ELR (cell line): ENCODE results near the gene SRGAP3.

Source experiments
- DNase-seq: peaks from one replicate; pipeline ENCODE4 v3.0.0-alpha.2; 2015; ENCODE audit warnings: low read depth

The SRGAP3 gene

GRCh38 chr3:8984081-8984480, 265.4 kb downstream of the SRGAP3 start:
- no peak for DNase-seq

GRCh38 chr3:8983591-8983990, 265.9 kb downstream of the SRGAP3 start:
- DNase-seq = no peak

DNA sequence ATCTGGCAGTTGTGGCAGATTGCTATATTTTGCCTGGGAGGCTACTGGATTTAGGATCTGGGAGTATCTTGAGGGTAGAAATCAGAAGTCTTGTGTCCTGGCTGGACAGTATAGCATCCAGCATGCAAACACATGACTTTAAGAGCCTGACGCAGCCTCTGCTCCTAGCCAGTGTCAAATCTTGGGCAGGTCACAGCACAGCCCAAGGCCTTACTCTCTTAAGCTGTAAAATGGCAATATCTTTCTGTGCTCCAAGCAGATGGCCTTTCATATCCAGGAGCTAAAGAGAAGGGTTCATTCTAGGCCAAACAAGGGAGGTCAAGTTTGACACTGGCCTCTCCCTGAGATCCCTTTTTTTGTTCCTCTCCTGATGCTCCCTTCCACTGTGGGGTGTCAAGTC, 266.4 kb downstream of the SRGAP3 start:
- DNase-seq = no peak

DNA sequence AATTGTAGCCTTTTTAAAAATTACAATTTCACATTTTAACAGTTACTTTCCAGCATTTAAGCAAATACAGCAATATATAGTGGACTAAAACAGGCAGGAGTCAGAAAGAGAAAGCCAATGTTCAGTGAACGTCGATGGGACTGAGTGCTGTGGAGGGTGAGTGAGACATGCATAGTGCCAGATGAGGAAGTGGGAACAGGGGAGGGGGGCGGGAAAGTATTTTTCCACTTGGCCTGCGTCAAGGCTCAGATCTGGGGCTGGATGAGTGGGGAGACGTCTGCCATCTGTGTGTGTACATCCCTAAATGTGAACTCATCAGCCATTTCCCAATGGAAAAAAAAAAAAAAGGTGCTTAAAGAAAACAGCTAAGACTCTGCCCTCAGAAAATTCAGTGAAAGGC, 266.9 kb downstream of the SRGAP3 start:
- DNase-seq = no peak

DNA sequence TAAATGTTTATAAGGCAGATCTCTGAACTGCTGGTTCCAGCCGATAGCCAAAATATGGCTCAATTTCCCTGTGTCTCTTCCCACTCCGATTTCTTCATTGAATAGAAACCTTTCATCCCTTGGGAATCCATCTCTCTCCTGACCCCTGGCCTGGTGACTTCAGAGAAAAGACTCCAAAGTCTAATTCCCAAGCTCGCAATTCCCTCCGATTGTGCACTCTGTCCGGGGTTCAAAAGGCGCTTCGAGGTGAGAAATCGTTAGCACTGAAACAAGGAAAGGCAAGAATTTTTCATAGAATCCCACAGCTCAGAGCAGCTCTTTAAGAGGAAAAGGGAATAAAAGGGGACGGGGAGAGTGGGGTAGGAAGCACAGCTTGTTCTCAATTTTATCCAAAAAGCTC, 267.7 kb downstream of the SRGAP3 start:
- DNase-seq = no peak

DNA sequence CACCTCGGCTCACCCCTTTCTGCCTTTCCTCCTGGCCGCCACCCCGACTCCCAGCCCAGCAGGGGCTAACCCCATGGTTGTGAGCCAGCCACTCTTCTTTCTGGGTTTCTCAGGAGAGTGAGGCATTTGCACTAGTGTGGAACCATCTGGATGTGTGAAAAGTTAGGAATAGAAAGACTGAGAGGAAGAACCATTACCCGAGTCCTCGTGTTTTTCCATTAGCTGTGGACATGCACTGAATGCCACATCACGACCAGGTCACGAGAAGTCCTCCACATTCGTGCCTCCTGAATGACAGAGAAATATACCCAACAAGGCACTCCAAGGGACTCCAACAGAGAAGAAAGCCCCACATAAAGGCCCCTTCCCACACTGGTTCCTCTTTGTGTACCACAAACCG, 268.1 kb downstream of the SRGAP3 start:
- DNase-seq = no peak

GRCh38 chr3:8980756-8981257, 268.6 kb downstream of the SRGAP3 start:
- DNase-seq = no peak

DNA sequence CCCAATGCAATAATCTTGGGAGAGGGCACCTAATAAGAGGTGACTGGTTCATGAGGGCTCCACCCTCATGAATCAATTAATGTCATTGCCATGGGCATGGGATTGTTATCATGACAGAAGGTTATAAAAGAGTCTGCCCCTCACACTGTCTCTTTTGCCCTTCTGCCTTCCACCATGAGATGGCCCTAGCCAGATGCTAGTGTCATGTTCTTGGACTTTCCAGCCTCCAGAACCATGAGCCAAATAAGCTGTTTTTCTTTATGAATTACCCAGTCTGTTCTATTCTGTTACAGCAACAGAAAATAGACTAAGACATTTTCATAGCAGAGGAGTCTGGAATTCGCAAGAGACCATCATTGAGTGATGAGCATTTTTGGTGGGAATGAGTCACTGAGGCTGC, 270.2 kb downstream of the SRGAP3 start:
- DNase-seq = no peak

DNA sequence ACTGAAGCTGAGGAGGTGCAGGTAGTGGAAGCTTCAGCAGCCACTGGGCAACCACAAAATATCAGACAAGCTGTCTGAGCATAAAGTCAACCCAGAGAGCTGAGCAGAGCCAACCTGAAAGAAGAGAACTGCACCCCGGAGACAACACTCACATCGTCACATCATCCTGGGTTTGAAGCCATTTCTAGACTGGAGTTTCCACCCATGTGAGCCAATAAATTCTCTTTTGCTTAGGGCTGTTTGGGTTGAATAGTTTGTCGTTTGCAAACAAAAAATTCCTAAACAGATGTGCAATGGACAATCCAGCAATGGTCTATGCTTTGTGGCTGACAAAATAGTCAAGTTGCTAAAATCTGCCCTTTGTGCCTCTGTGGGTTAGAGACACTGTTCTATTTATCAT, 270.9 kb downstream of the SRGAP3 start:
- no peak for DNase-seq

GRCh38 chr3:8976540-8977182, 272.8 kb downstream of the SRGAP3 start:
- no peak for DNase-seq

DNA sequence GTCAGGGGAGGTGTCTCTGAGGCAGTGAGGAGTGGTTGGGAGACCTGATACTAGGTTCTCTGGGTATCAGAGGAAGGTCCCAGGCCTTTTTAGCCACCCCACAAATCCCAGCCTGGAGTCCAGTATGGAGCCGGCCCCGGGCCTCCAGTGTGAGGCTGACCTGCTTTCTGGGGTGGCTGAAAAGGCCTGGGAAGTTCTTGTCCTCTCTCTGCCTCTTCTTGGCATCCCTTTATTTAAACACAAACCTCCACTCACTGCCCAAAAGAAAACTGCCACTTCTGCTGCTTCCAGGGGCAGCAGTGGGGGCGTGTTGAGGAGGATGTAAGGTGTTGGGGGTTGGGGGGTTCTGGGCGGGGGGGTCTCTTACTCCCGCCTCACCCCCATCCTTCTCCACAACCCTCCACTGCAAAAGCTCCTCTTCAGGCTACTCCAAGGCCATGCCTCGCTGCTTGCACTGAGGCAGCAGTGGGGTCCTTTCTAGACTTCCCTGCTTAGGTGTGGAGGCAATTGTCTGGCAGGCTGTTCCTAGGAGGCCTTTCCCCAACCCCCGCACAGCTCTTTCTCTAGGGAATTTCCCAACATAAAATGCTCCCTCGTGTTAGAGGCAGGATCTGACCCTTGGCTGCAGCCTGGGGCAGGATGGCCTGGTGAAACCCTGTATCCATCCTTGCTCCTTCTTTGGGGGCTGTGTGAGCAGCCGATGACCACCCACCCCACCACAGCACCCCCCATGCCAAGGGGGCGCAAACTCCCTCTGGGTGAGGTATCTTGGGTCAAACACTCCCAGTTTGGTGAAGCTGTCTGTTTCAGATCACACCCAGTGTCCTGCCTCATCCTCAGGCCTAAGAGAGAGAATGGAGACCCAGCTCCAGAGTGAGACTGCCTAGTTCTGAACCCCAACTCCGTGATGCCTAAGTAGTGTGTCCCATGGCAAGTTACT, 274.1 kb downstream of the SRGAP3 start:
- no peak for DNase-seq

- DNase-seq = no peak
These were observed 275.0 kb downstream of the SRGAP3 start for GRCh38 chr3:8974458-8974857.

DNA sequence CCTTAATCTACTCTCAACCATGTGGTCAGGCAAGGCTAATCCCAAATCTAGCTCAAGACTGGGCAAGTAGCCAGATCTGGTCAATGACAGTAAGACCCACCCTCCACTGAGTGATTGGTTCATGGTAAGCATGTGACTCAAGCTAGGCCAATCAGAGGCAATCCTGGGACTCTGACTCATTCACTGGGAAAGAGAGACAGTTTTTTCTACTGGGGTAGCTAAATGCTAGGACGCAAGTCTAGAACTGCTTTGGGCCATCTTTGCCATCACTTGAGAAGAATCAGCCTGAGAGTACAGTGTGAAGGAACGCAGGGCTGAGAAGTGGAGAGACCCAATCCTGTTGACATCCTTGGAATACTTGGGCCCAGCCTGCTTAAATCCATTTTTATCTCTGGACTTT, 276.8 kb downstream of the SRGAP3 start:
- DNase-seq = peak; percentile 52

GRCh38 chr3:8970971-8971589, 278.4 kb downstream of the SRGAP3 start:
- DNase-seq = peak; percentile 62

DNA sequence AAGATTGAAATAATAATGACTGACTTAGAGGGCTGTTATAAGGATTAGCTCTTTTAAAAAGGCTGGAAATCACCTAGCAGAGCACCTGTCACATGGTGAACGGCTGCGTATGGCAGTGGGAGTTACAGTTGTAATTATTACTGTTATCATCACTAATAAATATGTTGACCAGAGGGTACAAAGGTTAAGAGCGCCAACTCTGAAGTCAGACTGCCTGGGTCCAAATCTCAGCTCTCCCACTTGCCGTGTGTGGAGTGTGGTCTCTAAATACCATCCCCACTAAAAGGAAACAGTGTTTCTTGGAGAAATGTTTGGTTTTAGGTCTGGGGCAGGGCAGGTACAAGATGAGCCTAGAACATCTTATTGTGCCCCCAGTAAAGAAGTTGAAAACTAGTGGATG, 280.2 kb downstream of the SRGAP3 start:
- no peak for DNase-seq

GRCh38 chr3:8968375-8968882, 281.0 kb downstream of the SRGAP3 start:
- DNase-seq = no peak

GRCh38 chr3:8967553-8967952, 281.9 kb downstream of the SRGAP3 start:
- DNase-seq = no peak

- DNase-seq = no peak
These were observed 282.6 kb downstream of the SRGAP3 start for GRCh38 chr3:8966820-8967348.

- no peak for DNase-seq
These were observed 283.2 kb downstream of the SRGAP3 start for GRCh38 chr3:8966150-8966819.

- peak; percentile 90 for DNase-seq
These were observed 284.7 kb downstream of the SRGAP3 start for GRCh38 chr3:8964436-8965370.
